HL-60 (cell line): ENCODE measurements around the gene TCFL5.

Experiments used
- CTCF ChIP-seq: IDR thresholded peaks from one replicate; pipeline ENCODE4 v1.5.1; 2011; ENCODE audit warnings: low read length, control low read depth, inconsistent platforms; ENCODE audit not compliant: insufficient read depth
- GABPA ChIP-seq: IDR thresholded peaks from 2 replicates; pipeline ENCODE4 v1.6.1; 2012; ENCODE audit warnings: low read depth
- POLR2AphosphoS5 ChIP-seq: IDR thresholded peaks from 2 replicates; pipeline ENCODE4 v1.6.1; 2012; ENCODE audit warnings: low read depth
- REST ChIP-seq: IDR thresholded peaks from 2 replicates; pipeline ENCODE4 v1.6.1; 2012; ENCODE audit warnings: low read depth; ENCODE audit not compliant: insufficient replicate concordance
- SPI1 ChIP-seq: IDR thresholded peaks from 2 replicates; pipeline ENCODE4 v1.6.1; 2012; ENCODE audit warnings: low read depth, mild to moderate bottlenecking, borderline replicate concordance

GRCh38 chr20:62821726-62822210 is 39.9 kb downstream of the TCFL5 start:
- TF ChIP-seq CTCF (no peak), POLR2AphosphoS5 (no peak), SPI1 (no peak), GABPA (no peak), REST (no peak)
